HG03342 (cell line): ENCODE measurements around the gene KDM7A.
"Not testable (repeated sequence)": the region's sequence is repeated elsewhere in the genome, so short reads cannot be mapped to it uniquely, and the experiment has no call there.

Source experiments
- ATAC-seq: cut with Tn5 transposase; IDR thresholded peaks from one replicate; pipeline ENCODE4 v1.9.1; 2021; ENCODE audit warnings: mild to moderate bottlenecking, moderate library complexity; ENCODE audit not compliant: unreplicated experiment

Gene KDM7A

DNA sequence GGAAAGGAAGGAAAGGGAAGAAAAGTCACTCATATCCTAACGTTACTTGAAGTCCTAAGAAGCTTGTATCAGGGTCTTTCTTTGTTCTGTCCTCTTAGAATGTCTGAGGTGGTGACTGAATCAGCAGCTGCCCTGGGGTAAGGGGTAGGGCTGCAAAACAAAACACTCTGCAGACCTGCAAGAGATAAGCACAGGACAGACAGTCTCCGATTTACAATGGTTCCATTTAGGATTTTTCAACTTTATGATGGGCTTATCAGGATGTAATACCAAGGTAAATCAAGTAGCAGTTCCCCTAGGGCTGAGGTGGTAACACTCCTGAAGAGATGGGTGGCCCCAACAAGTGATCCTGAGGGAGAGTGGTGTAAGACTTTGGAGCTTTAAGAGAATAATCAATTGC is 16.5 kb downstream of the KDM7A start:
- no peak for ATAC-seq

DNA sequence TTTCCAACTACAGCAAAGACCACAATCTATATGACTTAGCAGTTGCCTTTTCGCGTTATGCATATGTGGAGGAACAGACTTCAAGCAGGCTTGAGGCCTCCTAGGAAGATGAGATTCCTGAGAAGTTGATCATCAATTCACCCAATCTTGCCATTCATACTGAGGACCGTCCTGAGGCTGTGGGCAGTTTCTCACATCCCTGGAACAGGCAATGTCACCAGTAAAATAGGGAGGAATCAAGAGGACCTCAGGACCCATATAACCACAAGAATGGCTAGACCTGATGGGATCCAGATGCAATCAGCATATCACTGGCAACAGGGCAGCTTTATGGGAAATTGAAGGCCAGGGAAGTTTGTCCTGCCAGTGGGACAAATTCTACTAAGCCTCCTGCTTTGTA is 17.3 kb downstream of the KDM7A start:
- no peak for ATAC-seq

DNA sequence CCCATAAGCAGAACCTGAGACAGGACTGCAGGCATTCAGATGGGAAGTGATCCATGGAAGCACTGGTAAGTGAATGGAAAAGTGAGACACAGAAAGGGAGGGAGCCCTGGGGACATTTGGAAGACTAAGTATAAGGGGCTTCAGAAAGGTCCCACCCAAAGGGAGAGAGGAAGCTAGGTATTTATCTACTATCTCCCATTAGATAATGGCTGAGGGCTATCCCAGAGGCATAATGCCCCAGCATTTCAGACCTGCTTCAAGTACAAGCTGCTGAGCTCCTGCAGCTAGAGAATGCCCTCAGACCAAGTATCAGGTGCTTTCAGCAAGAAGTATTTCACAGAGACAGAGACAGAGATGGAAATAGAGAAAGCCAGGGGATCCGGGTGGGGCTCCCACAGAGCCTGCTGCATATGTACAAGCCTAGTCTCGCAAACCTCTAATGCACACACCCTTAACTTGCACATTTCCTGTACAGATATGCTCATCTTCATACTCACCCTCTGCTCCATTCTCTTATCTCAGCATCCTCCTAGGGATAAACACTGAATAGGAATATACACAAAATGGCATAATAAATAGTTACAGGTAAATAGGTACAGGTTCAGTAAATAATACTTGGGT is 20.2 kb downstream of the KDM7A start:
- ATAC-seq, result no peak

DNA sequence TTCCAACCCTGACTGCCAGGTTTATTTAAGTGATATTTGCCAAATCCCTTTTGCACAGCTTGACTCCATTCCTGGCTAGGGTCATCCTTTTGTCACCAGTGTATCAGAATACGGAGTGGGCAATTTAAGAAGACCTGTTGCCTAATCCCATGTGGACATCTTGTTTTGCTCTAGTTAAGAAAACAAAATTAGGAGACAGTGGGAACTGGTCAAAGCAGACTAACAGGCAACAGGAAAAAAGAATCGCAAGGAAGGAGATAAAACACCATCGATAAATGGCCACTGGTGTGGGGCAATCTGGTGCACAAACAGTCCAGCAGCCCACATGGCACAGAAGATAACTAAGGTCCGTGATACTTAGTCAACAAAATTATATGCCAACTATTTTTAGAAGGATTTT is 21.4 kb downstream of the KDM7A start:
- ATAC-seq, result no peak

DNA sequence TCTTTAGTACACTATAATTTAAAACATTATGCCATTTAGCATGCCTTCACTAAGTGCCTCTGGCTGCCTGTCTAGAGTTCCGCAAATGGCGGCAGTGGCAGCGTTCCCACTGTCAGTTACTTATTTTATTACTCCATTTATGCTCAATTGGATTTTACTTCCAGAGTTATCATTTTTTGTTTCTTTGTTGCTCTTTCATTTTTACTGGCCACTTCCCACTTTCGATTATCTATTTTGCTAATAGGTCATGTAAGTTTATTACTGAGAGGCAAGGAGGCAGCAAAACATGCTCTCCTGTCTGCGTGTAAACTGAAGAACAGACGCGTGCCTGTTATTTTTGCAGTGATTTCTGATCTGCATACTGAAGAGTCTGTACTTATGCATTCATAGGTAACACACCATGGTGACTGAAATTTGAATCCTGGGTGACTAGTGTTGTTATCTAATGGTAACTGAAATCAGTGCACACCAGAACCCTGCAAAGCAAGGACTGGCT is 23.1 kb downstream of the KDM7A start:
- no peak for ATAC-seq

DNA sequence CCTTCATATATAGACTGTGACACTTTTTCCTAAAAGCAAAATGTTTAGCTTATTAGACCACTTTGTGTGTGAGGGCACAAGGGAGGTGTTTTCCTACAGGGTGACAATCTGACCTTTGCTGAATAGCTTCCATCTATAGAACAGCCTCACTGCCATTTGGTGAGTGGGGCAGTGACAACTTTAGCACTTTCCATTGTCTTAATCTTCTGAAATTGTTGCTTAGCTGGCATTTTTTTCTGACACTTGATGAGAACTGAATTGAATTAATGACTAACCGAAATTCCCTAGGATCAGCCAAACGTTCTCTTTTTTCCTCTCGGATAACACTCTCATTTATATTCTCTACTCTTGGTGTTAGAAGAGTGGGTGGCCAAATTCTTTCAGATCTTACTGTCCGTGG is 30.2 kb downstream of the KDM7A start:
- ATAC-seq, result no peak

DNA sequence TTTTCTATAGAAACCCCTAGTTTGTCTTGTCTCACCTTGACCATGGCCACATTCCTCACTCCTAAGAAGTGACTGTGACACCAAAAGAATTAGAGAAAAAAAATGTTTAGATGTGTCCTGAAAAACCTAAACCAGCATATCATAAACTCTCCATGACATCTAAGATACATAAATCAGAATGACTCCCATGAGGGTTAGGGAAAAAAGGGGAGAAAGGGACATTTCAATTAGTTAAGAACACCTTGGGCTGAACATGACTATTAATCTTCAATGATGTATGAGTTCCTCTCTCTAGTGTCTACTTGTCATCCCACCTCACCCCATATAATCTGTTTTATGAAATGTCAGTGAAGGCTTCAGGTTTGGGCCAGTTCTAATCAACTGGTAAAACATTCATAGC is 31.1 kb downstream of the KDM7A start:
- no peak for ATAC-seq

DNA sequence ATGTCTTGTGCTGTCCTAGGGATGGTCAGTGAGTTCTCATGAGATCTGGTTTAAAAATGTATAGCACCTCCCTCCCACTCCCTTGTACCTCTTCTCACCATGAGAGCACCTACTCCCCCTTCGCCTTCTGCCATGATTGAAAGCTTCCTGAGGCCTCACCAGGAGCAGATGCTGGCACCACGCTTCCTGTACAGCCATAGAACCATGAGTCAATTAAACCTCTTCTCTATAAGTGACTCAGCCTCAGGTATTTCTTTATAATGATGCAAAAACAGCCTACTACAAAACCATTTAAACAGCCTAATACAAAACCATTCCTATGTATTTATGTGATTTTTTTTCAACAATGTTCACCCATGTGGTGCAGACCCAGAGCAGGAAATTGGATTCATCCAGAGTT is 32.0 kb downstream of the KDM7A start:
- ATAC-seq, result no peak

DNA sequence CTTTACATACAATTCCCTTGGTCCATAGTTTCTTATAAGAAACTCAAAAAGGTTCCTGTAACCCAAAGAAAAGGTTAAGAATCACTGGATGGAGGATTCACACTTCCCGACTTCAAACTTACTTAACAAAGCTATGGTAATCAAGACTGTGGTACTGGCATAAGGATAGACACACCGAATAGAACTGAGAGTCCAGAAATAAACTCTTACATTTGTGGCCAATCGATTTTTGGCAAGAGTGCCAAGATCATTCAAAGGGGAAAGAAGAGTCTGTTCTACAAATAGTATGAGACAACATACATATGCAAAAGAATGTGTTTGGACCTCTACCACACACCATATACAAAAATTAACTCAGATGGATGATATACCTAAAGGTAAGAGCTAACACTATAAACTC is 32.8 kb downstream of the KDM7A start:
- no peak for ATAC-seq

DNA sequence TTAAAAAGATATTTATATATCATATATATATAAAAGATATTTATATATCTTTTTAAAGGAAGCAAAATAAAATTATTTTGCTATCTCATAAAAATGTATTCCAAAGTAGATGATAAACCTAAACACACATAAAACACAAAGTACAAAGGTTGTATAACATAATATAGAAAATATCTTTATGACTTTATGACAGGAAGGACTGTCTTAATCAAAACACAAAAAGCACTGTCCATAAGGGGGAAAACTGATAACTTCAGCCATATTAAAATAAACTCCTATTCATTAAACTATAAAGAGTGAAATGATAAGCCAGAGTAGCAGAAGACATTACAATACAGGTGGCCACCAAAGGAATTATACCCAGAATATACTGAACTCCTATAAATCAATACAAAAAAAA is 34.8 kb downstream of the KDM7A start:
- no peak for ATAC-seq

DNA sequence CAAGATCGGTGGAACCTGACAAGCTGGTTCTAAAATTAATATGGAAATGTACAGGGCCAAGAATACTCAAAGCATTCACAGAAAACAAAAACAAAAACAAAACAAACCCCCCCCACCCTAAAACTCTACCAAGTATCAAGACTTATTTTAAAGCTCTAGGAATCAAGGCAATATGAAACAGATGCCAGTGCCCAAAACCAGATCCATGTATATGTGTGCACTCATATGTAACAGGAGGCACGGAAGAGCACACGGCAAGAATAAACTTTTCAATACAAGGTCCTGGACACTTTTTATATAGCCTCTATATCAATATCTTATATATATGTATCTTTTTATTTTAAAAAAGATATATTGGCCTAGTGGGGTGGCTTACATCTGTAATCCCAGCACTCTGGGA is 35.5 kb downstream of the KDM7A start:
- no peak for ATAC-seq

DNA sequence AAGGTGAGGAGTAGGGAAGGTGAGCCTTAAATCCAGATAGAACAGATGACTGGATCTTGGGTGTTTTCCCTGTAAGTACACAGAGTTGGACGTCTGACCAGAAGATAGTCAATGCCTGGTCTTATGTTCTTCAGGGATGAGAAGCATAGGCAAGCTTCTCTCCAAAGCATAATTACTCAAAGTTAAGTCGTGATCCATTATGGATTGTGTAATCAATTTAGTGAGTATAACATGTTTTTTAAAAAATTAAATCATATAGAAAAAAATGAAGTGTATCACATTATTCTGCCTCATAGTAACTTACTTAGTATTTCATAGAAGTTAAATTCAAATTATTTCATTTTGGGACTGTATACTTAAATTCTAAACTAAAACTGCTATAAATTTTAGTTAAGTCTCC is 39.7 kb downstream of the KDM7A start:
- no peak for ATAC-seq

DNA sequence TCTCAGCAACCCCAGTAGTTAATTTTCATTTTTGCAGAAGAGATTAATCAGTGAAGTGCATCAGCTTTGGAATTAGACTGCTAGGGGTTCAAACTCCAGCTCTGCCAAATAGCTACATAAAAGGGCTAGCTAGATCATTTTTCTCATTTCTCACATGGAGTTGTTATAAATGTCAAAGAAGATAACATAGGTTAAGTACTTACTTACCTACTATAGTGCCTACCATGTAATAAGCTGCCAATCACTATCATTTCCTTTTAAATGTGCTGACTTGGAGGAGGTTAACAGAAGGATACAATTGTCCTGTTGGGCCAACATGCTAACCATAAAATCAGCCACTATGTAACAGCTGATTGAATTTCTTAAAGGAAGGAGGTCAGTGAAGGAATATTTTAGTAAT is 40.7 kb downstream of the KDM7A start:
- ATAC-seq, result no peak

DNA sequence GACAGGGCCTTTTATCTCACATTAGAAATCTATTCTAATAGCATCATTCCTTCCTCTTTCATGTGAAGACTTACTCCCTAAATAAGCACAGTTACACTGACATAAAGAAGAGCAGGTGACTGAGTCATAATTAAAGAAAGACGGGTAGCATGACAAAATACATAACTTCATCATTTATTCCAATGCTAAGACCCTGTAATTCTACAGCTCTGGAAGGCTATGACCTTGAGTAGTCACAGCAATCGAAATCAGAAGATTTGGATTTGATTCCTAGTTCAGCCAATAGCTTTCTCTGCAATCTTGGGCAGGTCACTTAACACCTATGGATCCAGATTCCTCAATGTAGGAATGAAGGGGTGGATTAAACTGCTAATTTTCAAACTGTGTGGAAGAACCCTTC is 42.7 kb downstream of the KDM7A start:
- no peak for ATAC-seq

DNA sequence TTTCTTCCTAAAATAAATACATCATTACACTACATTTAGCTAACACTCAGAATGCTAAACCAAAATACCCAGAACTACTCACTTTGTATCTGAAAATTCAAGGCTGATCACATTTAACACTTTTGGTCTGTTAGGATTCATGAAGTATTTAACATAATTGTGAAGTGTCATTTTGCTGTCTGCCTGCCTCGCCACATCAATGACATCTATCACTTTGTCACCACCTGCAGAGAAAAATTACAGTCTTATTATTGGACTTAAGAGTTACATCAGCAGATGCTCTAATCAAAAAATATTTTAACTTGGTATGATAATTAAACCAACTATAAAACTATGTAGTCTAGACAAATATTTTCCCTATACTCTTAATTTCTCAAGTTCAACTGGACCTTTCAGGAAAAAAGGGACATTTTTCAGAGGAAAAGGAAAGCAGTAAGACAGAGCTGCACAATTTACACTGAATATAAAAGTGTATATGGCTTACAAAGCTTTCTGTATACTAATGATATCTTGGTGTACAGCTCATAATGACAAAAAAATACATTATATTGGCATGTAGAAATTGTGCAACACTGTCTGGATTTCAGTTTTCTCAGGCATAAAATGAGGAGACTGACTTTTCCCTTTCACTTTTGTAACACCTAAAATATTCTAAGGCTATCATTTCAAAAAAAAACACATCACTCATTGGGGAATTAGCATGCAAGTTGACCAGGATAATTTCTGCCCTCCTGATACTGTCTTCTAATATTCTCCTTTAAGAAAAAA is 49.2 kb downstream of the KDM7A start:
- no peak for ATAC-seq

DNA sequence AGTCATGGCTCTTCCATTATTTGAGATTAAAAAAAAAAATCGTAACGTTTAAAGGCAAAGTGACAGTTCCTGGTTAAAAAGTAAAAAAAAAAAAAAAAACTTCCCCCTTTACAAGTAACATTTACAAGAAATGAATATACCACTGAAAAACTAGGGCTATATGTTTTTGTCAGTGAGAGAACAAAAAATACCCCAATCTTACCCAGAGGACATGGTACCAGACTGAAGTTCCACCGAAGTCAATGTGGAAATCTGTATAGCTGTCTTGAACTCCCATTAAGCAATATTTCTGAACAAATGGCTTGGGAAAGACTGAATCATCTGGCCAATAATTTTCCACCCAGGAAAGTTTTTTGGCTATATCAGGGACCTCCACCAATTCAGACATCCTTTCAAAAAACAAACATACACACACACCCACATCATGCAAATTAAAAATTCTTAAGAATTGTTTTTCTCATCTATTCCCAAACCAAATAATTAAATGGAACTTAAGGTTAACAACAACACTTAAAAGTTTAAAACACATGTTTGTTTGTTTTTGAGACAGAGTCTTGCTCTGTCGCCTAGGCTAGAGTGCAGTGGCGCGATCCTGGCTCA is 50.2 kb downstream of the KDM7A start:
- no peak for ATAC-seq

DNA sequence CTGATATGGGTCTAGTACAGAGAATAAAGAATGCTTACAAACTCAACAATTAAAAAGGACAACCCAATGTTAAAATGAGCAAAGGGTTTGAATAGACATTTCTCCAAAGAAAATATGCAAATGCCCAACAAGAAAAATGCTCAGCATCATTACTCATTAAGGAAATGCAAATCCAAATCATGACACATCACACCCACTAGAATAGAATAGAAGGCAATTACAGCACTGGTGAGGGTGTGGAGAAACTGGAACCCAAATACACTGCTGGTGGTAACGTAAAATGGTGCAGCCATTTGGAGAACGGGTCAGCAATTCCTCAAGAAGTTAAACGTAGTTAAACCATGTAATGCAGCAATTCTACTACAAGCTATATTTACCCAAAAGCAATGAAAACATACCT is 53.8 kb downstream of the KDM7A start:
- no peak for ATAC-seq

DNA sequence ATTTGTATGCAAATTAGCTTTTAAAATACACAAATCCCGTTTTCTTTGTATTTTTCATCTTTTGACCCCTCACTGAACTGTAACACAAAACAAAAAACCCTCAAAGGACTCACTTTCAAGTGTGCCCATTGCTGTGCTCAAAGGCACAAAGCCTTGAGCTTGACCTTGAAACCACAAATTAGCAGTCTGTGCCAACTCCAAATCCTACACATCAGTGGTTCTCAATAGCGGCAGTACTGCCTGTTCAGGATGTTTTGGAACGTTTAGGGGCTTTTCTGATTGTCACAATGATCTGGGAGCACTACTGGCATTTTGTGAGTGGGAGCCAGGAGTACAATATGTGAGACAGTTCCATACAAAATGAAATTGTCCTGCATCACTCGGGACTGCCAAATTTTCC is 55.5 kb downstream of the KDM7A start:
- no peak for ATAC-seq

DNA sequence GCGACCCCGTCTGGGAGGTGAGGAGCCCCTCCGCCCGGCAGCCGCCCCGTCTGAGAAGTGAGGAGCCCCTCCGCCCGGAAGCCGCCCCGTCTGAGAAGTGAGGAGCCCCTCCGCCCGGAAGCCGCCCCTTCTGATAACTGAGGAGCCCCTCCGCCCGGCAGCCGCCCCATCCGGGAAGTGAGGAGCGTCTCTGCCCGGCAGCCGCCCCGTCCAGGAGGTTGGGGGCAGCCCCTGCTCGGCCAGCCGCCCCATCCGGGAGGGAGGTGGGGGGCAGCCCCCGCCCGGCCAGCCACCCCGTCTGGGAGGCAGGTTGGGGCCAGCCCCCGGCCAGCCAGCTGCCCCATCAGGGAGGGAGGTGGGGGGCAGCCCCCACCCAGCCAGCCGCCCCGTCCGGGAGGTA is 62.0 kb downstream of the KDM7A start:
- ATAC-seq, result not testable (repeated sequence)

DNA sequence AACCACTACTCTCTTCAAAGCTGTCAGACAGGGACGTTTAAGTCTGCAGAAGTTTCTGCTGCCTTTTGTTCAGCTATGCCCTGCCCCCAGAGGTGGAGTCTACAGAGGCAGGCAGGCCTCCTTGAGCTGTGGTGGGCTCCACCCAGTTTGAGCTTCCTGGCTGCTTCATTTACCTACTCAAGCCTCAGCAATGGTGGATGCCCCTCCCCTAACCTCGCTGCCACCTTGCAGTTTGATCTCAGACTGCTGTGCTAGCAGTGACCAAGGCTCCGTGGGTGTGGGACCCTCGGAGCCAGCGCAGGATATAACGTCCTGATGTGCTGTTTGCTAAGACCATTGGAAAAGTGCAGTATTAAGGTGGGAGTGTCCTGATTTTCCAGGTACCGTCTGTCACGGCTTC is 68.0 kb downstream of the KDM7A start:
- ATAC-seq, result not testable (repeated sequence)

DNA sequence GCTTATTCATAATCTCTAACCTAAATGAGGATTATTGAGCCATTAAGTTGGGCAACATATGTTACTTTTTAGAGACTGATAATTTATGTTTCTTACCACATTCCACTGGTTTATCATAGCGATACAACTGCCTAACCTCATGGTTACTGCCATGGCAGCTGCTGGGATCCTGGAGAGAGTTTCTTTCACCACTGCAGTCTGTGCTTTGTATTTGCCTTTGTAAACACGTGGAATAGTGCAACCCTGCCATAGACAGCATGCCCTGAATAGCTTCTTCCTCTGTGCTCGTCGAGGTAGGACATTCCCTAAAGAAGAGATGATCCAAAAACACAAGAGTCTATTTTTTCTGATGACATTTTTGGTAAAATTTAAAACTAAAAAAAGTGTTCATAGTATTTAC is 80.3 kb downstream of the KDM7A start:
- no peak for ATAC-seq

DNA sequence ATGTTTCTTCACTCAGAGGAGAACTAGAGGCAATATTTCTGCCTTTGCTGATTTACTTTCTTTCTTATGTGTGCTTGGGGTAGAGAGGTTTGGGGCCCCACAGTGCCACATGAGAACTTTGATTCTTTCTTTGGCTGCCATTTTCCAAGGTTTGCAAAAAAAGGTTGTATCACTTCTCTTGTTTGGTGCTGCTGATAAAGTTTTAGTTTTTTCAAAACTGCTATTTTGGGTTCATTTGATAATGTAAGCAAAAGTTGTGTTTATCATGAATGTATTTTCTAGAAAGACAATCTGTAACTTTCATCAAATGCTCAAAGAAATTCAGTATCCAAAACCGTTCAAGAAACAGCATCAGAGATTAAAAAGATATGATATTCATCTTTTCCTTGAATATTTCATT is 83.4 kb downstream of the KDM7A start:
- no peak for ATAC-seq
